Measurements from ENCODE around the gene ZFYVE28.

The ZFYVE28 gene

DNA sequence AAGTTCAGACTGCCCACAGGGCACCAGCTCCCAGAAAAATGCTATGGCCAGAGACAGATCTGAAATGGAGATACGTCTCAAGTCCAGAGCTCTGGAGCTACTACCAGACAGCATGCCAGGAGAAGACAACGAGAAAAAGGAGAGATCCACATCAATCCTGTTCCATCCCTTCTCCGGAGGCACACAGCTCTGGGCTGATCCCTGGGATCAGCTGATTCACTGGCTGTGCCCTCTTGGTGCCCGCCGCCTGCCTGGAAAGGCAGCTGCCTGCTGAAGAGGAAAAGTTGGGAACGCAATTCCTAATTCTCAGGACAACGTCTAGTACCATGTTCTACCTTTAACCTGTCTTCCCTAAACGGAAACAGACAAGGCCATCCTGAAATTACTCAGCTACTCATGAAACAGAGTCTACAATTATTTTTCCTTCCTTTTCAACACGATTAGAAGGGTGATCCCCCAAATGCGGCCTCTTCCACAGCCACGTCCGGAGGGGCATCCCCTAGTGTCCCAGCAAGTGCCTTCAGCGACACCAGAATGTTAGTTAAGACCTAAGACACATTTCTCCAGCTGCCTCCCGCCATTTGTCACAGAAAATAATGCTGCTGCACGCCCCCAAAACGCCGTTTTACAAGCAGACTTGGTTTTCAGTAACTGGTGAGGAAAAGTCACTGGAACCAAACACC is 2.4 kb downstream of the ZFYVE28 start:
- no peak for DNase-seq (ENCODE audit: extremely low spot score)
- ChIA-PET POLR2A (no interaction called here), CTCF (interaction anchor here (1.7 to 6.2 kb wide), 3 partner anchors 14 to 196 kb away, joined by 3 to 34 read pairs (median 7); partner anchors contain the start of genes HAUS3 and POLN)
- TF ChIP-seq, protein P1, sequence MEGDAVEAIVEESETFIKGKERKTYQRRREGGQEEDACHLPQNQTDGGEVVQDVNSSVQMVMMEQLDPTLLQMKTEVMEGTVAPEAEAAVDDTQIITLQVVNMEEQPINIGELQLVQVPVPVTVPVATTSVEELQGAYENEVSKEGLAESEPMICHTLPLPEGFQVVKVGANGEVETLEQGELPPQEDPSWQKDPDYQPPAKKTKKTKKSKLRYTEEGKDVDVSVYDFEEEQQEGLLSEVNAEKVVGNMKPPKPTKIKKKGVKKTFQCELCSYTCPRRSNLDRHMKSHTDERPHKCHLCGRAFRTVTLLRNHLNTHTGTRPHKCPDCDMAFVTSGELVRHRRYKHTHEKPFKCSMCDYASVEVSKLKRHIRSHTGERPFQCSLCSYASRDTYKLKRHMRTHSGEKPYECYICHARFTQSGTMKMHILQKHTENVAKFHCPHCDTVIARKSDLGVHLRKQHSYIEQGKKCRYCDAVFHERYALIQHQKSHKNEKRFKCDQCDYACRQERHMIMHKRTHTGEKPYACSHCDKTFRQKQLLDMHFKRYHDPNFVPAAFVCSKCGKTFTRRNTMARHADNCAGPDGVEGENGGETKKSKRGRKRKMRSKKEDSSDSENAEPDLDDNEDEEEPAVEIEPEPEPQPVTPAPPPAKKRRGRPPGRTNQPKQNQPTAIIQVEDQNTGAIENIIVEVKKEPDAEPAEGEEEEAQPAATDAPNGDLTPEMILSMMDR (IDR thresholded peaks at IDR 0.05; ENCODE audit: control extremely low read depth, extremely low read depth, low read depth, missing control alignments) = no peak

DNA sequence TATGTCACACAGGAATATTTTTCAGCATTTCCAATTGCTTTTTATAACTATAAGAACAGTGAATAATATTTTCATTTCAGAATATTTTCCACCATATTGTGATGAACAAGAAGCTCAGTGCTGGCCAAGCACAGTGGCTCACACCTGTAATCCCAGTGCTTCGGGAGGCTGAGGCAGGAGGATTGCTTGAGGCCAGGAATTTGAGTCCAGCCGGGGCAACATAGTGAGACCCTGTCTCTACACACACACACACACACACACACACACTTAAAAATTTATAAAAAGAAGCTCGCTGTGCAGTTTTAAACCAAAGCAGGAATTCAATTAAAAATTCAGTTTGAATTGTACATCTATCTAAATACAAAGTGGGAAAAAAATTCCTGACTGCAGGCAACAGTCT is 3.2 kb downstream of the ZFYVE28 start:
- ChIA-PET CTCF (interaction anchor here (1.2 to 6.2 kb wide), 4 partner anchors 13 to 195 kb away, joined by 3 to 34 read pairs (median 5); partner anchors contain the start of genes HAUS3 and POLN), POLR2A (no interaction called here)
- TF ChIP-seq, protein P1 (IDR thresholded peaks at IDR 0.05; ENCODE audit: control extremely low read depth, extremely low read depth, low read depth, missing control alignments) = no peak
- no peak for DNase-seq (ENCODE audit: extremely low spot score)

DNA sequence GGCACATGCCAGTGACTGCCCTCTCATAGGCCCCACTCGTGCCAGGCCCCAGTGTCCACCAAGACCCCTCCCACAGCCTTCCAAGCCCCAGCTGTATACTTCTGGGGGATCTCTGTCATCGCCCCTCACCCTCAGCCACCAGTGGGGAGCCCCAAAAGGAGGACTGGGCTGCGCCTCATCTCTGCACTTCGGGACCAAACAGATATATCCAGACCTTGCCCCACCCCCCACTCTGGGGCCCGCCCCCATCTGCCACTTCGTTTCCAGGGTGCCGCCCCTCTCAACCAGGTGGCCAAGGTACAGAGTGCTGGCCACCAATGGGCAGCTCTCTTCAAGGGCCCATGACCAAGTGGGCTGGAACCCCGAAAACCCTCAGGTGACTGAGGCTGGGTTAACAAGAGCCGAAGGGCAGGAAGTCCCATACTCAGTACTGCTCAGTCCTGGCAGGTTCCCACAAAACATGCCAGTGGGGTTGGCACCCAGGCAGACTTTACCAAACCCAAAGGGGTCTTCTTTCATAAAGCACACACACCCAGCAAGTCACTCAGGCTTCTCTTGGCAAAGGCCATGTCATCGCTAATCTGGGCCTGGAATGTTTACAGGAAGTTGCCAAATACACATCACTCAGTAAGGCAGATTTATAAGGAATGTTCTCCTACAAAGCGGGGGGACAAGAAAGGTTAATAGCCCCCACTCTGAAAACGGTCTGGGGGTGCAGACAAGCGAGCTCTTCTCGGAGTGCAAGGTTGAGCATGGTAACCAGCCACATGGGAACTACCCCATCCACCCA is 4.4 kb downstream of the ZFYVE28 start:
- TF ChIP-seq, protein P1 (IDR thresholded peaks at IDR 0.05; ENCODE audit: control extremely low read depth, extremely low read depth, low read depth, missing control alignments) = no peak
- DNase-seq (ENCODE audit: extremely low spot score) = no peak
- CTCF ChIA-PET = interaction anchor here (0.8 to 6.2 kb wide), 4 partner anchors 12 to 194 kb away, joined by 3 to 34 read pairs (median 14); no protein-coding TSS in a partner anchor
- POLR2A ChIA-PET = no interaction called here

DNA sequence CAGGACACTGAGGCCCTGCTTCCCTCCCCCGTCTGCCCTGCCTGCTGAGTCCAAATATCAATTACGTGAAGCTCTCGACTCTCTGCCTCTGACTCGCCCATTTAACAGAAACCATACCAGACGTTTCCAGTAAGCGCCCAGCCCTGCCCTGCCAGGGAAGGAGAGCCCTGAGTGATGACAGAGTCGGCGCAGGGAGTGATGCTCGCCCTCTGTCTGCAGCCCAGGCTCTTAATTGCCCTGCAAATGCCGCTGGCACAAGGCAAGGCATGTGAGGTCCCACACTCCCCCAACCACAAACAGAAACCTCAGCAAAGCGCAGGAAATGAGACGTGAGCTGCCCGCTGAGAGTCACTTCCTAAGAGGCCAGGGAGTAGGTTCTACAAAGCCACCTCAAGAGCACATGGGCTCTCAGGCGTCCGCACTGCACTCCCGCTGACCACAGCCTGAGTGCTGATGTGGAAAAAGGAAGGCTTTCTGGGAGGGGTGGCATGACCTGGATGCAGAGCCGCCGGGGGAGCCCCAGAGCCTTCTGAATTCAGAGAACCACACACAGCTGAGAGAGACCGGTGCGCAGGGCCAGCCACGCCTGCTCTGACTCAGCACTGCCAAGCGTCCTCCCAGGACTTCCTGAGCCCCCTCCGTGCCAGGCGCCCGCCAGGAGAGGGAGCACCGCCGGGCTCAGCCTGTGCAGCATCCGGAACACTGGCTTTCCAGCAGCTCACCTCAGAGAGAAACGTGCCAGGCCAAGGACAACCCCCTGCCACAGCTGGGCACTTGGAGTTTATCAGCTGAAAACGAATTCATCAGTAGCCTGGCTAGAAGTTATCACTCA is 5.3 kb downstream of the ZFYVE28 start:
- peak; percentile 64 for DNase-seq (ENCODE audit: extremely low spot score)
- POLR2A ChIA-PET = no interaction called here
- CTCF ChIA-PET = interaction anchor here (0.6 to 6.2 kb wide), 9 partner anchors 8 to 193 kb away, joined by 3 to 34 read pairs (median 5); partner anchors contain the start of genes HAUS3, MXD4 and POLN
- TF ChIP-seq, protein P1 (IDR thresholded peaks at IDR 0.05; ENCODE audit: control extremely low read depth, extremely low read depth, low read depth, missing control alignments) = peak; percentile 25

DNA sequence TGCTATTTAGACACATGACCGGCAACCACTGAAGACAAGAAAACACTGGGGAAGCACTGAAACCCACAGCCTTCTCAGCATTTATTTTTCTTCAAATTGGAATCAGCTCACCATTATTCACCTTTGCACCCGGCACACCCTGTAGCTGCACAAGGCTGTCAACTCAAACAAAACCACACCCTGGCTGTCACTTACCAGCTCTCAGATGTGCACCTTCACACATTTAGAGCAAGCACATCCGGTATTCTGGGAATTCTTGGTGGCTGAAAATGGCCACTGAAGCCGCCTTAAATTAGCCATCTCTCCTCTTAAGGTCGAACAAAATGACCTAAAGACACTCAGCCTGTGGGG is 5.9 kb downstream of the ZFYVE28 start:
- DNase-seq (ENCODE audit: extremely low spot score) = peak; percentile 56
- ChIA-PET CTCF (interaction anchor here (0.6 to 6.2 kb wide), 8 partner anchors 8 to 192 kb away, joined by 3 to 34 read pairs (median 6); partner anchors contain the start of genes HAUS3, MXD4 and POLN), POLR2A (interaction anchor here (1.0 kb wide), 1 partner anchor 9 kb away, joined by 4 read pairs; no protein-coding TSS in a partner anchor)
- TF ChIP-seq, protein P1 (IDR thresholded peaks at IDR 0.05; ENCODE audit: control extremely low read depth, extremely low read depth, low read depth, missing control alignments) = no peak
